ENCODE measurements around the gene TGFBR3.

DNA sequence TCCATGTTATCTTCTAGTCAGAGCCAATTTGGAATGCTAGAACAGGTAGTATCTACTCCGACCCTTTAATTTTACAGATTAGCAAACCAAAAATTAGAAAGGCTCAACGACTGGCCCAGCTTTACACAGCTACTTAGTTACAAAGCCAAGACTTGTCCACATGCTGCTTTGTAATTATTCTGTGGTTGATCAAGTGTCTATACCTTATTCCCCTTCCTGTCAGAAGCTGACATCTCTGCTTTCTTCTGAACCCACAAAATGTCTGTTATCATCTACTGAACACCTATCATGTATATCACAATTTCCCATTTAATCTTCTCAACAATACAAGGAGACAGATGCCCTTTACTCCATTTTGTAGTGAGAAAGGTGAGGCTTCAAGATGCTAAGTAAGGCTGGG, 15.6 kb downstream of the TGFBR3 start:
- TF ChIP-seq, protein P1, sequence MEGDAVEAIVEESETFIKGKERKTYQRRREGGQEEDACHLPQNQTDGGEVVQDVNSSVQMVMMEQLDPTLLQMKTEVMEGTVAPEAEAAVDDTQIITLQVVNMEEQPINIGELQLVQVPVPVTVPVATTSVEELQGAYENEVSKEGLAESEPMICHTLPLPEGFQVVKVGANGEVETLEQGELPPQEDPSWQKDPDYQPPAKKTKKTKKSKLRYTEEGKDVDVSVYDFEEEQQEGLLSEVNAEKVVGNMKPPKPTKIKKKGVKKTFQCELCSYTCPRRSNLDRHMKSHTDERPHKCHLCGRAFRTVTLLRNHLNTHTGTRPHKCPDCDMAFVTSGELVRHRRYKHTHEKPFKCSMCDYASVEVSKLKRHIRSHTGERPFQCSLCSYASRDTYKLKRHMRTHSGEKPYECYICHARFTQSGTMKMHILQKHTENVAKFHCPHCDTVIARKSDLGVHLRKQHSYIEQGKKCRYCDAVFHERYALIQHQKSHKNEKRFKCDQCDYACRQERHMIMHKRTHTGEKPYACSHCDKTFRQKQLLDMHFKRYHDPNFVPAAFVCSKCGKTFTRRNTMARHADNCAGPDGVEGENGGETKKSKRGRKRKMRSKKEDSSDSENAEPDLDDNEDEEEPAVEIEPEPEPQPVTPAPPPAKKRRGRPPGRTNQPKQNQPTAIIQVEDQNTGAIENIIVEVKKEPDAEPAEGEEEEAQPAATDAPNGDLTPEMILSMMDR (IDR thresholded peaks at IDR 0.05), result no peak
- no peak for TF ChIP-seq POLR2A (IDR thresholded peaks at IDR 0.05)
- no peak for TF ChIP-seq EP300 (IDR thresholded peaks at IDR 0.05)
